Endothelial cell of umbilical vein (primary cell): ENCODE results near the gene CFD. TPM values are rescaled to one million over a fixed set of nuclear protein-coding genes. Genes with fewer than 3 reads are reported as not detected.

ENCODE experiments used
- BruUV-seq: library from RNA; stranded (reverse); fragments of 400-500 nt; replicated peaks from 2 replicates; lab custom pipeline; 2021; lab: Mats Ljungman, UMichigan
- CTCF ChIA-PET: fragments of 300-600, 350-600 bp; sonication (Branson Sonifier 250); formaldehyde crosslinking; loops from one replicate; lab custom pipeline; 2021; ENCODE audit warnings: antibody characterized with exemption, inconsistent platforms; lab: Charles Lee
- POLR2A ChIA-PET: fragments of 300-600, 350-600 bp; sonication (Branson Sonifier 250); formaldehyde crosslinking; loops from one replicate; lab custom pipeline; 2021; ENCODE audit warnings: antibody characterized with exemption, inconsistent platforms; lab: Charles Lee
- DNase-seq: peaks from one replicate; pipeline ENCODE4 v3.0.0-alpha.2; 2011; ENCODE audit warnings: low read depth, low spot score
- FAIRE-seq: peaks from 2 replicates; lab custom pipeline; 2011; peaks lifted over from hg19 to GRCh38; lab: Jason Lieb, UNC
- H2AFZ ChIP-seq: 2 replicates; pipeline ENCODE4 v1.6.0; 2012; ENCODE audit warnings: low read depth, low read length, control low read depth, inconsistent platforms
- H3K27ac ChIP-seq: 2 replicates; pipeline ENCODE4 v1.5.1; 2011; ENCODE audit warnings: low read depth, mild to moderate bottlenecking, control low read depth, low read length, moderate library complexity; ENCODE audit not compliant: insufficient read depth
- H3K27me3 ChIP-seq, 2 experiments: 2 replicates each; pipeline versions ENCODE4 v1.6.0 to v1.6.1; 2011; ENCODE audit warnings: low read length in 2 of 2, mixed read lengths in 1 of 2; ENCODE audit not compliant: control insufficient read depth in 2 of 2, insufficient read depth in 2 of 2
- H3K36me3 ChIP-seq, 2 experiments: 2 replicates in 1 of 2; 3 replicates in 1 of 2; pipeline ENCODE4 v1.5.1; 2011; ENCODE audit warnings: low read length in 2 of 2, mild to moderate bottlenecking in 1 of 2, moderate library complexity in 1 of 2; ENCODE audit not compliant: control insufficient read depth in 2 of 2, insufficient read depth in 2 of 2; ENCODE audit errors: extremely low read depth in 1 of 2
- H3K4me1 ChIP-seq: 3 replicates; pipeline ENCODE4 v1.5.1; 2011; ENCODE audit warnings: mild to moderate bottlenecking, low read length; ENCODE audit not compliant: control insufficient read depth, insufficient read depth; ENCODE audit errors: extremely low read depth
- H3K4me2 ChIP-seq: 2 replicates; pipeline ENCODE4 v1.6.1; 2011; ENCODE audit warnings: low read length, control low read depth, mixed read lengths; ENCODE audit not compliant: insufficient read depth
- H3K4me3 ChIP-seq, 3 experiments: fragments of 200-600 bp in 1 of 3; sonication (generic), shearing (Covaris generic) in 1 of 3; replicated peaks in 1 of 3; 2 replicates each; pipeline ENCODE4 v1.5.1; 2011 to 2016; ENCODE audit warnings: control low read depth in 3 of 3, low read length in 3 of 3, mild to moderate bottlenecking in 2 of 3, inconsistent platforms in 1 of 3, low read depth in 1 of 3, moderate library complexity in 1 of 3; ENCODE audit not compliant: insufficient read depth in 1 of 3
- H3K79me2 ChIP-seq: 2 replicates; pipeline ENCODE4 v1.6.0; 2012; ENCODE audit warnings: low read length, inconsistent platforms; ENCODE audit not compliant: control insufficient read depth, insufficient read depth
- H3K9ac ChIP-seq: replicated peaks from 2 replicates; pipeline ENCODE3; 2011; ENCODE audit warnings: low read length, control low read depth; ENCODE audit not compliant: insufficient read depth; ENCODE audit errors: extremely low read depth
- H3K9me1 ChIP-seq: replicated peaks from 3 replicates; pipeline ENCODE4 v1.6.0; 2011; ENCODE audit warnings: mild to moderate bottlenecking, low read length; ENCODE audit not compliant: control insufficient read depth, insufficient read depth; ENCODE audit errors: extremely low read depth
- H3K9me3 ChIP-seq: replicated peaks from 2 replicates; pipeline ENCODE4 v1.5.1; 2012; ENCODE audit warnings: low read length, inconsistent platforms; ENCODE audit not compliant: control insufficient read depth, insufficient read depth
- H4K20me1 ChIP-seq: replicated peaks from 2 replicates; pipeline ENCODE3; 2011; ENCODE audit warnings: mild to moderate bottlenecking, low read length; ENCODE audit not compliant: control insufficient read depth, insufficient read depth; ENCODE audit errors: extremely low read depth
- EZH2 ChIP-seq: IDR thresholded peaks from 2 replicates; pipeline ENCODE4 v1.6.1; 2012; ENCODE audit warnings: borderline replicate concordance, low read depth, mild to moderate bottlenecking, moderate library complexity, low read length, inconsistent platforms; ENCODE audit not compliant: severe bottlenecking
- FOS ChIP-seq: IDR thresholded peaks from 2 replicates; pipeline ENCODE4 v1.6.1; 2011; ENCODE audit warnings: mild to moderate bottlenecking, low read length, moderate library complexity, borderline replicate concordance; ENCODE audit not compliant: insufficient read depth
- GATA2 ChIP-seq: IDR thresholded peaks from 2 replicates; pipeline ENCODE4 v1.7.0; 2011; ENCODE audit warnings: low read depth, mild to moderate bottlenecking, moderate library complexity, mixed read lengths, low read length; ENCODE audit not compliant: insufficient read length, insufficient read depth
- JUN ChIP-seq: IDR thresholded peaks from 2 replicates; pipeline ENCODE4 v1.6.1; 2011; ENCODE audit warnings: borderline replicate concordance, low read depth; ENCODE audit not compliant: insufficient read length, insufficient read depth
- MAX ChIP-seq: IDR thresholded peaks from 2 replicates; pipeline ENCODE4 v1.6.1; 2011; ENCODE audit not compliant: insufficient read depth, insufficient read length
- MYC ChIP-seq: IDR thresholded peaks from one replicate; pipeline ENCODE4 v1.6.1; 2011; ENCODE audit warnings: mild to moderate bottlenecking, low read depth, low read length
- POLR2A ChIP-seq: IDR thresholded peaks from 2 replicates; pipeline ENCODE4 v1.6.1; 2012; ENCODE audit warnings: low read depth, mild to moderate bottlenecking, control low read depth, low read length
- POLR2AphosphoS5 ChIP-seq: IDR thresholded peaks from 2 replicates; pipeline ENCODE4 v1.6.1; 2012; ENCODE audit warnings: low read depth, mild to moderate bottlenecking, control low read depth, low read length, moderate library complexity; ENCODE audit not compliant: insufficient read depth
- dilution Hi-C: fragments of 300-500 bp; cut with MboI; formaldehyde crosslinking; loops from one replicate; pipeline ENCODE4 v1.15.0; 2019; ENCODE audit warnings: low sequenced_read_pairs; ENCODE audit not compliant: extremely low pct_ligation_motif_present
- intact Hi-C: fragments of 100-400 bp; cut with micrococcal nuclease; formaldehyde crosslinking; loops from one replicate; pipeline ENCODE4 v1.10.0; 2022
- polyA plus RNA-seq, 4 experiments: library from polyadenylated mRNA; depleted of rRNA in 3 of 4; stranded (reverse) in 3 of 4; unstranded in 1 of 4; fragments of >200 nt; gene quantifications; 2 replicates each; pipeline versions ENCODE4 v1.2.1 to v1.2.3, GENCODE V29; 2011 to 2012; ENCODE audit warnings: missing spikeins in 1 of 4
- total RNA-seq: library from RNA; stranded (reverse); gene quantifications from 2 replicates; pipeline ENCODE4 v1.2.3, GENCODE V29; 2021
- TF ChIP-seq, protein P1 (sequence below), 2 donors: IDR thresholded peaks; 1 replicate in 1 of 2; 2 replicates in 1 of 2; pipeline ENCODE4 v1.5.1; 2011; ENCODE audit warnings: low read length in 2 of 2, mild to moderate bottlenecking in 2 of 2, moderate library complexity in 2 of 2, control low read depth in 1 of 2, inconsistent platforms in 1 of 2, low read depth in 1 of 2; ENCODE audit not compliant: insufficient read depth in 1 of 2; ENCODE audit errors: extremely low read depth in 1 of 2

CFD gene
- total and polyA plus RNA-seq, 2 donors (not counting 3 experiments of a cell fraction or from before 2014, with no cell fraction given) = 0.25 to 0.40 TPM

GRCh38 chr19:827710-828321 lies 31.6 kb upstream of the CFD start, which contains the start of gene AZU1:
Gene AZU1, plus strand, starts transcription at chr19:827837. Its CDS starts 10 bp downstream, at chr19:827847.
- H3K4me3 ChIP-seq = no peak within 1 kb of the TSS
- no peak within 1 kb of the TSS for H3K9ac ChIP-seq
- H3K4me2 ChIP-seq = no peak within 1 kb of the TSS
- DNase-seq (no peak), FAIRE-seq (no peak)
- intact Hi-C loops = no loop called here
- dilution Hi-C loops = no loop called here
- H3K36me3 ChIP-seq = no peaks in the 10 kb centered on the region
- ChIA-PET POLR2A (no interaction called here), CTCF (interaction anchor here (0.6 kb wide), 1 partner anchor 33 kb away, joined by 5 read pairs; no protein-coding TSS in a partner anchor)
- no peaks in the 10 kb centered on the region for H3K79me2 ChIP-seq
- no peaks in the 10 kb centered on the region for H3K4me1 ChIP-seq
- BruUV-seq = no TSS peak
- no peaks in the 10 kb centered on the region for H3K9me3 ChIP-seq
- TF ChIP-seq GATA2 = no peak
- TF ChIP-seq POLR2AphosphoS5 = no peak
- no peak for TF ChIP-seq JUN
- TF ChIP-seq MYC = no peak
- TF ChIP-seq, protein P1, sequence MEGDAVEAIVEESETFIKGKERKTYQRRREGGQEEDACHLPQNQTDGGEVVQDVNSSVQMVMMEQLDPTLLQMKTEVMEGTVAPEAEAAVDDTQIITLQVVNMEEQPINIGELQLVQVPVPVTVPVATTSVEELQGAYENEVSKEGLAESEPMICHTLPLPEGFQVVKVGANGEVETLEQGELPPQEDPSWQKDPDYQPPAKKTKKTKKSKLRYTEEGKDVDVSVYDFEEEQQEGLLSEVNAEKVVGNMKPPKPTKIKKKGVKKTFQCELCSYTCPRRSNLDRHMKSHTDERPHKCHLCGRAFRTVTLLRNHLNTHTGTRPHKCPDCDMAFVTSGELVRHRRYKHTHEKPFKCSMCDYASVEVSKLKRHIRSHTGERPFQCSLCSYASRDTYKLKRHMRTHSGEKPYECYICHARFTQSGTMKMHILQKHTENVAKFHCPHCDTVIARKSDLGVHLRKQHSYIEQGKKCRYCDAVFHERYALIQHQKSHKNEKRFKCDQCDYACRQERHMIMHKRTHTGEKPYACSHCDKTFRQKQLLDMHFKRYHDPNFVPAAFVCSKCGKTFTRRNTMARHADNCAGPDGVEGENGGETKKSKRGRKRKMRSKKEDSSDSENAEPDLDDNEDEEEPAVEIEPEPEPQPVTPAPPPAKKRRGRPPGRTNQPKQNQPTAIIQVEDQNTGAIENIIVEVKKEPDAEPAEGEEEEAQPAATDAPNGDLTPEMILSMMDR (IDR thresholded peaks at IDR 0.05; ENCODE audit: extremely low read depth in 1 of 2, insufficient read depth in 1 of 2, low read depth in 1 of 2, low read length in 2 of 2) = no peak
- no peak for TF ChIP-seq EZH2
- TF ChIP-seq FOS = no peak
- TF ChIP-seq MAX = no peak
- no peak for TF ChIP-seq POLR2A
- no peak within 1 kb of the TSS for H2AFZ ChIP-seq
- no peak within 1 kb of the TSS for H3K27ac ChIP-seq
- no peaks in the 10 kb centered on the region for H3K9me1 ChIP-seq
- no peaks in the 10 kb centered on the region for H3K27me3 ChIP-seq
- no peaks in the 10 kb centered on the region for H4K20me1 ChIP-seq
